NCI-H226 (cell line): ENCODE data around the gene IL32.
"Not testable (repeated sequence)": the region's sequence is repeated elsewhere in the genome, so short reads cannot be mapped to it uniquely, and the experiment has no call there.

ENCODE experiments used
- DNase-seq: peaks from one replicate; pipeline ENCODE4 v3.0.0-alpha.2; 2015

Gene IL32

DNA sequence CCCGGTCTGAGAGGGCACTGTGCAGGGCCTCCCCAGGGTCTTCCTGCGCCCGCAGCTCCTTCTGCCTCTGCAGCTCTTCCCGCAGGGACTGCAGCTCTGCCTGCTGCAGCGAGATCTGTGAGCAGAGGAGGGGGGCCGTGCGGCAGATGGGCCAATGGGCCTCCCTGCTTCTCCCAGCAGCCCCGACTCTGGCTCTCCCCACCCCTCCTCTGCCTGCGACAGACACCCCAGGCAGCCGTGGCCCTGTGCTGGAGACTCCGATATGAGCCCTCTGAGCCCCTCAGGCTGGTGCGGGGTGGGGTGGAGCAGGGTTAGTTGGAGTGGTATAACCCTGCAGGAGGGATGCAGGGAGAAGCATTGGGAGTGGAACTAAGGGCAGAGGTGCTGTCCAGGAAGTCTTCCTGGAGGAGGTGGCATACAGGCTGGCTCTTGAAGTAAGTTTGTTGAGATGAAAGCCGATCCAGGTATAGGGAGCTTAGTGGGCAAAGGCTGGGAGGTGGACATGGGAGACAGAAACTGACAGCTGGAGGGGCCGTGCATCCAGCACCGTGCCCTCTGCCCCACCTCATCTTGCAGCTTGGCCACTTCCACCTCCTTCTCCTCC, 36.6 kb upstream of the IL32 start:
- no peak for DNase-seq

DNA sequence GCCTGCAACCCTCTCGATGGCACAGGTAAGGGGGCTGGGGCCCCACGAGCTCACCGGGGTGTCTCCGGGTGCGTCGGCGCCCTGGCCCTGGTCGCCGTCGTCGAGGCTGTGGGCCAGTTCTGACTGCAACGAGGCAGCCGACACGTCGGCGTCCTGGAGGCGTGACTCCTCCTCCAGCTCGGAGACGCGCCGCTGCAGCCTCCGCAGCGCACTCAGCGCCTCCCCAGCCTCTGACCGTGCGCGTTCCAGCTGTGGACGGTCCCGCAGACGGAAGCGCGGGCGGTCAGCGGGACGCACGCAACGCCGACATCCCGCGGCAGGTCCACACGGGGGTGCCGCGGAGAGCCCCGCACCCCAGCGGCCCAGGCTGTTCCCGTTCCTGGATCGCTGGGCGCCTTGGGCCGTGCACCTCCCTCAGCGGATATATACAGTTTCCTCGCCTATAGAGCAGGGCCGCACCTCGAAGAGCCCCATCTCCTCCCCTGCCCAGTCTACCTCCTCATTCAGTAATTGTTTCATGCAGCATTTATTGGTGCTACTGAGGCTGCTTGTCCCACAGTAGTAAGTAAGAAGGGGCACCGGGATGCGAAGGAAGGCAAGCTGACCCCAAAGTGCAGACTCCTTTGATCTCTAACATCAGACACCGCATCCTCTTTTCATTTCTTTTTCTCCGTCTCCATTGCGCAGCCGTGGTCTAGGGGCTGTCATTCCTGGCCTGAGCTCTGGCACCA, 35.8 kb upstream of the IL32 start:
- DNase-seq, result no peak

DNA sequence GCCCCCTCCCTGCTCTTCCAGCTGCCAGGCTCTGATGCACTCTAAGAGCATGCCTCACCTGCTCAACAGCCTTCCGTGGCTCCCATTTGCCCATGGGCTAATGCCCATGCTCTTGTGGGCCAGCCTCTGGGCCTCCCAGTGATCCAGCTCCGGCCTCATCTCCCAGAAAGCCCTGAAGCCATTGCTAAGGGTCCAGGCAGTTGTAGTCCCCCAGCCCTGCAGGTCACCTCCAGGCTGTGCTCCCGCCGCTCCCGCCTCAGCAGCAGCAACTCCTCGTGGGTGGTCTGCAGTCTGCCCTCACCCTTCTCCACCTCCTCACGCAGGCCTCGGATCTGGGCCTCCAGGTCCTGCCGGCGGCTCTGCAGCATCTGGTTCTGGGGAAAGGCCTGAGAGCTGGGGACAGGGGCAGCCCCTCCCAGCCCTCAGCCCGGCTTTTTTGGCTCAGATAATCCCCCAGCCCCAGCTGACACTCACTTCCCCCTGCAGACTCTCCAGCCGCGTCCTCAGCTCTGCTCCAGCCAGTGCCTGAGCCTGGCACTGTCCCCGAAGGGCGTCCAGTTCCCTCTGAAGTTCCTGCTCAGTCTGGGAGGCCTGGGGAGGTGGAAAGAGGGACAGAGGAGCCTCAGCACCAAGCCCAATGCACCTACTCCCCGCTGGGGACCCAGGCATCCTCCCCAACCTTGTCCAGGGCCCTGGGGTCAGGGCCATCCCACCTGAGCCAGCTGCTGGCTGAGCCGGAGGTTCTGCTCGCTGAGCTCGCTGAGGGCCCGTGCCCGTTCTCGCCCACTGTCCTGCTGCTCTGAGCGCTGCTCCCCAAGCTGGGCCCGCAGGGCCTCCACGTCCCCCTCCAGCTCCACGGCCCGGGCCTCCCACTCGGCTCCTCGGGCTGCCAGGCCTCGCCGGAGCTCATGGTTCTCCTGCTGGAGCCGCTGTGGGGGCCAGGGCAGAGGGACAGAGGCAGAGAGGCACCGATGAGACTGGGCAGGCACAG, 34.9 kb upstream of the IL32 start:
- DNase-seq, result no peak

DNA sequence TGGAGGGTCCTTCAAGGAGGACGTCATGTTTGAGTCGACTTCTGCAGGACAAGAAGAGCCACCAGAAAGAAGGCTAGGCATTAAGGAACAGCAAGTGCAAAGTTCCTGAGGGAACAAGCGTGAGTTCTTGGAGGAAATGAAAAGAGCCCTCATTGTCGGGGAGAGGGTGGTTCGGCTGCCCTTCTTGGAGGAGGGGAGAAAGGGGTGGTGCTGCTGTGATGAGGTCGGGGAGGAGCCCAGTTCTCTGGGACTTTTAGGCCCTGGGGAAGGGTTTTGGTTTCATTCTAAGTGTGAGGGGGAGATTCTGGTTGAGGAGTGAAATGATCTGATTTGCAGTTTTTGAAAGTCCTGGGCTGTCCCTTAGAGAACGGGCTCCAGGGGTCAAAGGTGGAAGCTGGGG, 32.8 kb upstream of the IL32 start:
- DNase-seq, result peak; percentile 1

DNA sequence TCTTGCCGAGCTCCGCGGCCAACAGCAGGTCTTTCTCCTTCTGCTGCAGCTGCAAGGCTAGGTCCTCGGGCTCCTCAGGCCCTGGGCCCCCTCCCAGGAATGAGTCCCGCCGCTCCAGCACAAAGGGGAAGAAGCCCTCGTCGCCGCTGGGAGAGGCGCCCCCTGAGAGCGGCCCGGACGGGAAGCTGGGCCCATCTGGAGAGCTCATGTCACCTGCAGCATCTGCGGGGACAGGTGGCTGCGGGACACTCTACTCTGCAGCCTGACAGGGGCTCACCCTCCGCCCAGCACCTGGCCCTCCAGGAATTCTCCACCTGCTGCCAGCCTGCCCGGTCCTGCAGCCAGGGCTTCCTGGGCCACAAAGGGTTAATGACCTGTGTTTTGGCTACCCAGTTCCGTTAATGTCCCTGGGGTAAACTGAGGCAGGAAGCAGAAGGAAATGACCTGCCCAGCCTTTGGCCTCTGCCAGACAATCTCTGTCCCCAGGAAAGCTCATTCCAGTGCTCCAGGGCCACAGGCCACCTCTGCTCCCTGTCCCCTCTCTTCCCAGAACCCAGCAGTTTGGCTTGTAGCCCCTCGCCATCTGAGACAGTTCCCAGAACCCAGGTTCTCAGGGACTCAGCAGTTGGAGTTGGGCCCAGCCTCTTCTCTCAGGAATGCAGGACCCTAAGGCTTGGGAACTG, 30.0 kb upstream of the IL32 start:
- DNase-seq, result peak; percentile 1

DNA sequence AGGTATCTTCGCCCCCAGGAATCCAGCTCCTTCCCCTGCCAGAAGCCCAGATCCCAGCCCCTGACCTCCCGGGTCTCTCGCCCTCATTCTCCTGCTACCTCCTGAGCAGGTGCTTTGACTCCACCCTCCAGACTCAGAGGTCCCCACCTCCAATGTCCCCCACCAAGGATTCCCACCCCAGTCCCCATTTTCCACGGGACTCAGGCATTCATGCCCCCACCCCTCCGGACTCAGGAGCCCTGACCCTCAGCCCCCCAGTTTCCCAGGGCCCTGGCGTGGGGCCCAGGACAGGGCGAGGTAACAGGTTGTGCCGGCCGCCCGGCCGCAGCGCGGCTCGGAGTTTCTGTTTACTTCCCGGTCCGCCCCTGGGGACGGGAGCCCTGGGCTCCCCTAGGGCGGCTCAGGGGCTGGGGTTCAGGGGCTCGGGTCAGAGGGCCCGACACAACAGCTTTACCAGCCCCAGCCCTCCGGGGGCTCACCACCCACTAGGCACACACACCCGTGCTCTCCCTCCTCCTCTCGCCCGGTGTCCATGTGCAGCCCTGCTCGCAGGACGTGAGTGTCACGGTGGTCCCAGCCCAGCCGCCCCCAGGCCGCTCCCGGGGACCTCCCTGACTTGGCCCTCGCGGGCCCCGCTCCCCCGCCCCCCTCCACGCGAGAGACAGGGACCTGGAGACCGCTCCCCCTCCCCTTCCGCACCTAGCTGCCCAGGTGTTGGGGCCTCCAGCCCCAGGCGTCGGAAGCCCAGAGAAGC, 29.3 kb upstream of the IL32 start:
- no peak for DNase-seq

DNA sequence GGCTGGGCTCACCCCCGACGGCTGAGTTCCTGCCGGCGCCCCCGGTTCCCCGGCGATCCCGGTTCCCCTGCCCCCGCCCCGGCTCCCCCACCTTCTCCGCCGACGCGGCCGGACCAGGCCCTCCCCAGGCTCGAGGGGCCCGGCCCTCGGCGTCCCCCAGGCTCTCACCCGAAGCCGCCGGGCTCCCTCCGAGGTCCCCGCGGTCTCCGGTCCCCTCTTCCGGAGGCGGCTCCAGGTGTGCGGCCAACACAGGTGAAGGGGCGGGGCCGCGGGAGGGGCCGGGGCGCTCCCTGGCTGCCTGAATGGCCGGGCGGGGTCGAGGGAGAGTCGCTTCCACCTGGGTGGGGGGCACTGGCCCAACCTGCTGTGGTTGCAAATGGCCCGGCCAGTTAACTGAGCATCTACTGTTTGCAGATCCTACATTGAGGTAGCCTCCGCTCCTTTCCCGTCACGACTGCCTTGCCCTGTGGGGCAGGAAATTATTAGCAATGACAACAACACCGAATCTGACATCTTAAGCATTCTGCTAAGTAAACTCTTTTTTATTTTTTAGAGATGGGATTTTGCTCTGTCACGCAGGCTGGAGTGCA, 28.6 kb upstream of the IL32 start, which contains the start of gene BICDL2:
Gene BICDL2, minus strand, starts transcription at position 219 of the 590 bp plus-strand sequence. CDS start 1,448 bp downstream, outside the sequence.
- peak; percentile 1 for DNase-seq

DNA sequence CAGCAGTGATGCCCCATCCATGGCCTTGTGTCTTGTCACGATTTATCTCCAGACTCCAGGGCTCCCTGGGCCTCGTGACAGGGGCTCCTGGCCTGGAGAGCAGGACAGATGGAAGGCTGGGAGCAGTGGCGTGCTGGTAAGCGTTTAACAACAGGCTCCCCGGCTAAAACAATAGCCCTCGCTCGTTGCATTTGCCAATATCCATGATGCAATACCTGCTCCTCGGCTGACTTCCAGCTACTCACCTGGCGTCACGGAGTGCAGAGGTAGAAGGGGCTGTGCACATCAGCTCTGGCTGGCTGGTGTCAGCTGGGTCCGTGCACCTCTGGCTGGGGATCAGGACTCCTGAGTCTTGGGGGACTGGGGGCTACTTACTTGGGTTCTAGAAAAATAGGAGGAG, 27.2 kb upstream of the IL32 start:
- no peak for DNase-seq

DNA sequence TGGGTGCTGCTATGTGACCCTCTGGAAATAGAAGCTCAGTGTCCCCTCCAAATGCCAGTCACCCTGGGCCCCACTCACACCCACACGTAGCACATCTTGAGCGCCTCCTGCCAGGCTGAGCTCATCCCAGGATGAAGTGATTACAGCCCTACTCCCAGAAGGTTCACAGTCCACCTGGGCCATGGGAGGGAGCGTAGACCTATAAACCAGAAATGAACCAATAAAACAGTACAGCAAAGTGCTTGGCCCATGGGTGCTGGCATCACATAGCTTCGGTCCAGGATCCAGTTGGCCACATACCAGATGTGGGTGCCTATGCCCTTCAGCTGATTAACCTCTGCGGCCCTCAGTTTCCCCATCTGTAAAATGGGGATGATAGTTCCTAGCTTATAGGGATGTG, 26.5 kb upstream of the IL32 start:
- DNase-seq, result no peak

DNA sequence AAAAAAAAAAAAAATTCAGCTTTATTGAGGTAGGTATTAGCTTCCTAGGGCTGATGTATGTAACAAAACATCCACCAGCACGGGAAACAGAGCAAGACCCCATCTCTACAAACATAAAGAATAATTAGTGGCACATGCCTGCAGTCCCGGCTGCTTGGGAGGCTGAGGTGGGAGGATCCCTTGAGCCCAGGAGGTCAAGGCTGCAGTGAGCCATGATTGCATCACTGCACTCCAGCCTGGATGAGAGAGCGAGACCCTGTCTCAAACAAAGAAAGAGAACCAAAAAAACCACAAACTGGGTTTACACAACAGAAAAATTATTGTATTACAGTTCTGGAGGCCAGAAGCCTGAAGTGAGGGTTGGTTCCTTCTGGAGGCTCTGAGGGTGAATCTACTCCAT, 23.1 kb upstream of the IL32 start:
- DNase-seq, result no peak

DNA sequence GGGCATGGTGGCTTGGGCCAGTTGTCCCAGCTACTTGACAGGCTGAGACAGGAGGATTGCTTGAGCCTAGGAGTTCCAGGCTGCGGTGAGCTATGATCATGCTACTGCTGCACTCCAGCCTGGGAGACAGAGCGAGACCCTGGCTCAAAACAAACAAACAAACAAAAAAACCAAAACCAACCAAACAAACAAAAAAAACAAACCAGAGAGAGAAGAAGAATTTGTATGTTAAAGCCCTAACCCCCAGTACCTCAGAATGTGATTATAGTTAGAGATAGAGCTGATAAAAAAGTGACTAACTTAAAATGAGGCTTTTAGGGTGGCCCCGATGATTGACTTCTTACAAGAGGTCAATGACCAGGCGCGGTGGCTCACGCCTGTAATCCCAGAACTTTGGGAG, 20.7 kb upstream of the IL32 start:
- no peak for DNase-seq

DNA sequence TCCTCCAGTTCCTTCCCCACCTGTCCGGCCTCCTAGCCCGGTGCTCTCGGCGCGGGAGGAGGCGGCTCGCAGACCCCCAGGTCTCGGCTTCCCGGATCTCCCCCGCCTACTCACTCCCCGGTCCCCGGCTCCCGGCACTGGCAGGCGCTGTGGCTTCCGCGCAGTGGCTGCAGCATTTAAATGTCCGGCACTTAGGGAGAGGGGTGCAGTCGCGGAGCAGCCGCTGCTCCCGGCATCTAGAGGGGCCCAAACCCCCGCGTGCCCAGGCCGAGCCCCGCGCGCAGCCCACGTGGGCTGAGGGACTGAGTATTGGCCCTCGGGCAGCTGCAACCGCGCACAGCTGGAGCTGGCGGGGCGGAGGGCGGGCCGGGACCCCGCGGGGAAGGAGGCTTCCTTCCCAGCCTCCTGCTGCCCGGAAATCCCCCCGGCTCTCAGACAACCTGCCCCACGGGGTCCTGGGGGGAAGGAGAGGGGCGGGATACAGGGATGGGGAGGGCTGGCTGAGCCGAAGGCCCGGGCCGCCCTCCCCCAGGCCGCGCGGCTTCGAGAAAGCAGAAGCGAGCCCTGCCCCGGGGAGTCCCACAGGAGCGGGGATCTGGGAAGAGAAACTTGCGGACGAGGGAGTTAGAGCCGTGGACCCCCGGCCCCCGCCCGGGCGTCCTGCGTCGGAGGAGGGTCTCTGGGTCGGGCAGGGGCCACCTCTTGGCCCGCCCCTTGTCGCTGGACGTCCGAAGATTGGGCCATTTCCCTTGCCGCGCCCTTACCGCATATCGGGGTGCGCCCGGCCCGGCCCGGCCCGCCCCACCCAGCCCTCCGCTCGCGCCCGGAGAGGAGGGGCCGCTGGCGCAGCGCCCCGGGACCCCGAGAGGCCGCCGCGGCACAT, 19.4 kb upstream of the IL32 start, which contains the start of gene MMP25:
Gene MMP25, plus strand, starts transcription at position 804 of the 883 bp plus-strand sequence. CDS start 357 bp downstream, outside the sequence.
- DNase-seq, result peak; percentile 1

DNA sequence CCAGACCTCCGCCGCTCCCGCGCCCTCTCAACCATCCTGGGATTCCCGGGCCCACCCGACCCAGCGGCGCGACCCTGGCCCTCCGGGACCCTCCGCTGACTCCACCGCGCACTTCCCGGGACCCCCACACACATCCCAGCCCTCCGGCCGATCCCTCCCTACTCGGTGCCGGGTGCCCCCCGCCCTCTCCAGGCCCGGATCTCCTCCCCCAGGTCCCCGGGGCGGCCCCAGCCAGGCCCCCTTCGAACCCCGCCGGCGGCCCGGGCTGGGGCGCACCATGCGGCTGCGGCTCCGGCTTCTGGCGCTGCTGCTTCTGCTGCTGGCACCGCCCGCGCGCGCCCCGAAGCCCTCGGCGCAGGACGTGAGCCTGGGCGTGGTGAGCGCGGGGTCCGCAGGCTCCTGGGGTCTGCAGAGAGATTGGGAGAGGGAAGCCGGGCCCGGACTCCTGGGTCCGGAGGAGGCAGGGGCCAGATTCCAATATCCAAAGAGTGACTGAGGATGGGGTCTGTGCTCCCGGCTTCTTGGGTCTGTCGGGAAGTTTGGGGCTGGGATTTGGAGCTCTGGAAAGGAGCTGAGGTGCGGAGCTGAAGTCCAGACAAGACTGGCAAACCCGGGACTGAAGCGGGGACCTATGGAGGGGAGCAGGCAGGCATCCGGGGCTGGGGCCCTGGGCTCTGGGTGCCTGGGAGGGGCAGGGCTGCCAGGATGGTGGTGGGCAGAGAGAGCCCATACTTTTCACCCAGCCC, 18.6 kb upstream of the IL32 start:
- DNase-seq, result no peak

DNA sequence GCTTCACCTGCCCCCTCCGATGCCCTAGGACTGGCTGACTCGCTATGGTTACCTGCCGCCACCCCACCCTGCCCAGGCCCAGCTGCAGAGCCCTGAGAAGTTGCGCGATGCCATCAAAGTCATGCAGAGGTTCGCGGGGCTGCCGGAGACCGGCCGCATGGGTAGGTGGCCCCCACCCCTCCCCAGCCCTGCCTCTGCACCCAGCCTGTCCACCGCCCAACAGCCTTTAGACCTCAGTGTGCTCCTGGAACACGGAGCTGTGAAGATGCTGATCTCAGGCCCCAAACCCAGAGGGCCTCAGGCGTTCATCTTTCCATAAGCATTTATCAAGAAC, 18.1 kb upstream of the IL32 start:
- no peak for DNase-seq

DNA sequence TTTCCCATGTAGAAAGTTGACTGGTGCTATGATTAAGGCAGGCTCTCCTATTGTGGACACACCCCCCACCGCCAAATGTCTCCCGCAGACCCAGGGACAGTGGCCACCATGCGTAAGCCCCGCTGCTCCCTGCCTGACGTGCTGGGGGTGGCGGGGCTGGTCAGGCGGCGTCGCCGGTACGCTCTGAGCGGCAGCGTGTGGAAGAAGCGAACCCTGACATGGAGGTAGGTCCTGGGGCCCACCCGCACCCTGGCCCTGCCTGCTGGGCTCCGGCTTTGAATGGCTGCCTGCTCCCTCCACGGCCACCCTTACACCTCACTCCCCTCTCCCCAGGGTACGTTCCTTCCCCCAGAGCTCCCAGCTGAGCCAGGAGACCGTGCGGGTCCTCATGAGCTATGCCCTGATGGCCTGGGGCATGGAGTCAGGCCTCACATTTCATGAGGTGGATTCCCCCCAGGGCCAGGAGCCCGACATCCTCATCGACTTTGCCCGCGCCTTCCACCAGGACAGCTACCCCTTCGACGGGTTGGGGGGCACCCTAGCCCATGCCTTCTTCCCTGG, 15.4 kb upstream of the IL32 start:
- DNase-seq, result no peak

DNA sequence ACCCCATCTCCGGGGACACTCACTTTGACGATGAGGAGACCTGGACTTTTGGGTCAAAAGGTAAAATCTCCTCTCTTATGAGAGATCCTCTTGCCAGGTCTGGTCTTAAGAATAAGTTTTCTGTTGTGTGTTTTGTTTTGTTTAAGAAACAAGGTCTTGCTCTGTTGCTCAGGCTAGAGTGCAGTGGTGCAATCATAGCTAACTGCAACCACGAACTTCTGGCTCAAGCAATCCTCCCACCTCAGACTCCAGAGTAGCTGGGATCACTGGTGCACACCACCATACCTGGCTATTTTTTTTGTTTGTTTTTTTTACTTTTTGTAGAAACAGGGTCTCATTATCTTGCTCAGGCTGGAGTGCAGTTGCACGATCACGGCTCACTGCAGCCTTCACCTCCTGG, 15.0 kb upstream of the IL32 start:
- no peak for DNase-seq

DNA sequence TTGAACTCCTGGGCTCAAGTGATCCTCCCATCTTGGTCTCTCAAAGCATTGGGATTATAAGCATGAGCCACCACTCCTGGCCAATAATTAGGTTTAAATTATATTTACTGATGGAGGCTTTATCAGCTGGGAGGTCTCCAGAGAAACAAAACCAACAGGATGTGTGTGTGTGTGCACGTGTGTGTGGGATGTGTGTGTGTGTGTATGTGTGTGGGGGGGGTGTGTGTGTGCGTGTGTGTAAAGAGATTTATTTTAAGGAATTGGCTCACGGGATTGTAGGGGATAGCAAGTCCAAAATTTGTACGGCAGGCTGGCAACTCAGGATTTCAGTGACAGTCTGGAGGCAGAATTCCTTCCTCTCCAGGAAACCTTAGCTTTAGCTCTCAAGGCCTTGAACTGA, 14.4 kb upstream of the IL32 start:
- no peak for DNase-seq

DNA sequence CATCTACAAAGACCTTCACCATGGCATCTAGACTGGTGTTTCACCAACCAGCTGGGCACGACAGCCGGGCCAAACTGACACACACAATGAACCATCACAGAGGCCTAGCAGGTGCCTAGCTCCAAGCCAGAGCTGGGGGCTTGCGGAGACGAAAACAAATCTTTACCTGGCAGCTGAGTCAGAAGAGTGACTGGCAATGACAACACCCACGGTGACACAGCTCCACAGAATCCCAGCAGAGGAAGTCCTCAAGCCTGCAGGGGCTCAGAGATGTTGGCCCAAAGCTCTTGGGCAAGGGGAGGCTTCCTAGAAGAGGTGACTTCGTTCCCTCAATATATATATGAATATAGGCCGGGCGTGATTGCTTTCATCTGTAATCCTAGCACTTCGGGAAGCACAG, 13.9 kb upstream of the IL32 start:
- no peak for DNase-seq

DNA sequence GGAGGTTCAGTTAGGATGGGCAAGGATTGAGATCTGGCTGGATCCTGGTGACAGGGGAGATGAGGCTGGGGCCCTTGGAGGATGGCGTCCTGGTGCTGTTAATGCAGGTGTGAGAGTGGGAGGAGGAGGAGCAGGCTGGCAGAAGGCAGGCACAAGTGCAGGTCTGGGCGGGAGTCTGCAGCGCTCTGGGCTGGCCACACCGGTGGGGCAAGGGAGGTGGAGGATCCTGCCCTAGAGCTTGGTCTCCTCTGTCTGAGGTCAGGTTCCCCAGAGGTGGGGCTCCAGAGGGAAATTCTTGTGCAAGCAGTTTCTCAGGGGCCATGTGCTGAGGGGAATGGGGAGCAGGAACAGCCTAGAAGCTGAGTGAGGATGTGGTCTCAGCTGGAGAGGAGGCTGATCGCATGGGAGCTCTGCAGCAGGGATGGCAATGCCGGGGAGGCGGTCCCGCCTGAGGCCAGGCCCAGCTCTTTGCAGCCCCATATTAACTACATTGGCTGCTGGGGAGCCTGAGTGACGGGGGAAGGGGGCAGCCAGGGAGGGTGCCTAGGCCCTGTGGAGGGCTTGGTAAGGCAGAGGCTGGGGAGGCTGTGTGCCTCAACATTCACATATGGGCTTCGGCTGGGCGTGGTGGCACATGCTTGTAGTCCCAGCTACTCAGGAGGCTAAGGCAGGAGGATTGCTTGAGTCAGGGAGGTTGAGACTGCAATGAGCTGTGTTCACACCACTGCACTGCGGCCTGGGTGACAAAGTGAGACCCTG, 12.7 kb upstream of the IL32 start:
- not testable (repeated sequence) for DNase-seq
